ENCODE measurements around the gene CNRIP1.
A peak's percentile ranks its signal among the peaks of the same experiment; 100 is the strongest.
"Not testable (repeated sequence)": the region's sequence is repeated elsewhere in the genome, so short reads cannot be mapped to it uniquely, and the experiment has no call there.

Gene CNRIP1

DNA sequence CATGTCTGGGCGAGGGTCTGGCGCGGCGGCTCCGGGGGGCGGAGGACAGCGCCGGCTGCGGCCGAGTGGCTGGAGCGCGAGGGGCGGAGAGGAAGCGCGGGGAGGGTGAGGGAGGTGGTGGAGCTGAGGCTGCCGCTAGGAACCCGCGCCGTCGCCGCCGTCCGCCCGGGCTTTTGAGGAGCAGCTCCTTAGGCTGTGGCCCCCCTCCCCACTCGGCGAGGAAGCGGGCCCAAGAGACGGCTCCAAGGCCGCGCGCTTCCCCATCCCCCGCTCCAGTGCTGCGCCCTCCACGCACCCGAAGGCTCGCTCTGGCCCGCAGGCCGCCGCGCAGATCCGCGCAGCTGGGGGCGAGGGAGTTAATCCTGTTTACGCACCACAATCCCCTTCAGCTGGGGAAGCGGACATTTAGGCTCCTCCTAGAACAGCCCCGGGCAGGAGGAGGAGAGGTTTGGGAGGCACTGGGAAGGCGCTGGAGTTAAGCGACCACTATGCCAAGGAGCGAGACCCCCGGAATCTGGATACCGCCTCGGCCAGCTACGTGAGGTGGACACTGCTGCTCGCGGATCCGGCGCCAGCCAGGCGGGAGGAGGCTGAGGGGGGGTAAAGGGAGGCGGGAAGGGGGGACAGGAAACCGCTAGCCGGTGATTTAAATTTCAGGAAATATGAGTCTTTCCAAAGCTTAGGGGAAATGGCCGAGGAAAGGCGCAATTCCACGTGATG, at the start of gene CNRIP1:
Gene CNRIP1, minus strand, starts transcription at position 552 of the 720 bp plus-strand sequence. Its CDS starts 549 bp downstream, at position 3.
- no peak for DNase-seq (ENCODE audit: low read depth, low spot score)

DNA sequence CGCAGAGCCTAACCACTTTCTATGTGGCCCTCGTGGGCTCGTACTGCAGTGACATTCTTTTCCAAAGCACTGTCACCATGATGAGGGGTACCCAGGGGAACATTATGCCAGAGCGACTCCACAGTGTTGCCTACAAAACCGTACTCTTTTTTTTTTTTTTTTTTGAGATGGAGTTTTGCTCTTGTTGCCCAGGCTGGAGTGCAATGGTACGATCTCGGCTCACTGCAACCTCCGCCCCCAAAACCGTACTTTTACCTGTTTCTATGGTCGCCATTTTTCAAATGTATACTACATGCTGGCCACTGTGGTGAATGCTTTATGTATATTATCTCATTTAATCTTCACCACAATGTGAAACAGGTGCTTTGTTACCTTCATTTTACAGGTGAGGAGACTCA, 49.6 kb upstream of the CNRIP1 start:
- DNase-seq (ENCODE audit: low read depth, low spot score) = no peak

GRCh38 chr2:68368654-68369336, 49.0 kb upstream of the CNRIP1 start:
- no peak for DNase-seq (ENCODE audit: low read depth, low spot score)

GRCh38 chr2:68367953-68368653, 48.4 kb upstream of the CNRIP1 start:
- DNase-seq (ENCODE audit: low read depth, low spot score) = no peak

DNA sequence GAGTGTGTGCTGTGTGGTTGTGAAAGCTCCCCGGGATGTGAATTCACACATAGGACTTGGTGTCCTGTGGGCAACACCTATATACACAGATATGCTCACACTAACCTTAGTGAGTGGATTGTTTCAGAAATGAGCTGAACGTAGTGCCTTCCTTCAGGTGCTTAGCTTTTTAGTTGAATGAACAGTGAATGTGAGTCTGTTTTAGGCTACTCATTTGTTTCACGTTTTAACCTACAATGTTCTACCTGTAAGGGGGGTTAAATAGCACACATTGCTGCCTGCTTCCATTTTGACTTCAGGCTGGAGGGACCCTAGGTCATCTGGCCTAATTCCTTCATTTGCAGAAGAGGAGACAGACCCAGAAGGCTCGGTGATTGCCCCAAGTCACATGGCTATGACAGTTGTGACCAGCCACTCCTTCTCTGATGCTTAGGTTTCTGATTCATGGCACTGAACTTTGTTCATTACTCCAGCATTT, 46.4 kb upstream of the CNRIP1 start:
- no peak for DNase-seq (ENCODE audit: low read depth, low spot score)

GRCh38 chr2:68365087-68365486, 45.3 kb upstream of the CNRIP1 start, which contains the start of gene PLEK:
PLEK (plus strand) TSS chr2:68365282; CDS start chr2:68365352, 70 bp downstream.
- no peak for DNase-seq (ENCODE audit: low read depth, low spot score)

- no peak for DNase-seq (ENCODE audit: low read depth, low spot score)
These were observed 44.0 kb upstream of the CNRIP1 start for GRCh38 chr2:68363721-68364120.

DNA sequence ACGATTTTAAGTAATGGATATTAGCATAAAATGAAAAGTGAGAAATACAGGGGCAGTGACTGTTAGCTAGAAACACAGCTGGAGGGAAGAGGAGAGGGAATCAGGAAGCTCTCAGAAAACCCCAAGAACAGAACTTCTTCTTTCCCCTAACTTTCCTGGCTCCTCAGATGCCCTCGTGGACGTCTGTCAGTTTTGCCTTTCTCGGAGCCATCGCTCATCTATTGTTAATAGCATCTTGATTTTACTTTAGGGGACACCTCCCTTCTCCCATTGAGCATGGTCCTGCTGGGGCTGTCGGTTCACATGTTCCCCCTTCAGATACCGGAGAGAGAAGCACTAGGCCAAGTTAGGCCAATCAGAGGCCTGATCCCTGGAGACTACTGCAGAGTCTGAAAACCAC, 43.0 kb upstream of the CNRIP1 start:
- DNase-seq (ENCODE audit: low read depth, low spot score) = no peak

- DNase-seq (ENCODE audit: low read depth, low spot score) = peak; percentile 70
These were observed 42.3 kb upstream of the CNRIP1 start for GRCh38 chr2:68362069-68362468.

- DNase-seq (ENCODE audit: low read depth, low spot score) = no peak
These were observed 40.1 kb upstream of the CNRIP1 start for GRCh38 chr2:68359889-68360288.

- DNase-seq (ENCODE audit: low read depth, low spot score) = no peak
These were observed 38.0 kb upstream of the CNRIP1 start for GRCh38 chr2:68357605-68358337.

DNA sequence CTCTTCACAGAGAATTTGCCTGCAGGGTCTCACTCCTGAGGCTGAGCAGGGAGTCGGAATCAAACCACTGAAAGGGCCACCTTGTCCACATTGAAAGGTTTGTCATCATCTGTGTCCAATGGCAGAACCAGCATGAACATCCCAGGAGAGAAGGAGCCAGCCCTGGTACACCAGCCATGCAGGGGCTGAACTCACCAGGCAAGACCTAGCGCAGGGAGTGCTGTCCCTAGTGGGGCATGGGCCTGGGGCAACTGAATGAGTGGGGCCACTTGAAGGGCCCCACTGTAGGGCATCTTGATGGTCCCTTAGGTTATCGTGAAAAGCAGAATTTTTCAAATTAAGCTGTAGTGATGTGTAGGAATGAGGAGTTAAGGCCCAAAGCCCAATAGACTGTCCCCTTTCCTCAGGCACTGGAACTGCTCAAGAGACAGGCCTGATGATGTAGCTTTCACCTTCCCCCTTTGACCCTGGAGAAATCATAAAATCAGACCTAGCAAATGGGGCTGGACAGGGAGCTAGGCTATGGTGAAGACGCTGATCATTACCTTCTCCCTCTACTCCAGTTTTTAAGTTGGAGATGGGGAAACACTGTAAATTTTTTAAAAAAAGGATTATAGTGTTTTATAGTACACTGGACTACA, 37.0 kb upstream of the CNRIP1 start:
- DNase-seq (ENCODE audit: low read depth, low spot score) = no peak

- no peak for DNase-seq (ENCODE audit: low read depth, low spot score)
These were observed 33.1 kb upstream of the CNRIP1 start for GRCh38 chr2:68352651-68353391.

GRCh38 chr2:68351997-68352396, 32.2 kb upstream of the CNRIP1 start:
- DNase-seq (ENCODE audit: low read depth, low spot score) = no peak

DNA sequence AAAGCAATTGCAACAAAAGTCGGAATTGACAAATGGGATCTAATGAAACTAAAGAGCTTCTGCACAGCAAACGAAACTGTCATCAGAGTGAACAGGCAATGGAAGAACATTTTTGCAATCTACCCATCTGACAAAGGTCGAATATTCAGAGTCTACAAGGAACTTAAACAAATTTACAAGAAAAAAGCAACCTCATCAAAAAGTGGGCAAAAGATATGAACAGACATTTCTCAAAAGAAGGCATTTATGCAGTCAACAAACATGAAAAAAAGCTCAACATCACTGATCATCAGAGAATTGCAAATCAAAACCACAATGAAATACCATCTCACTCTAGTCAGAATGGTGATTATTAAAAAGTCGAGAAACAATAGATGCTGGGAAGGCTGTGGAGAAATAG, 29.3 kb upstream of the CNRIP1 start:
- DNase-seq (ENCODE audit: low read depth, low spot score) = not testable (repeated sequence)

- no peak for DNase-seq (ENCODE audit: low read depth, low spot score)
These were observed 25.6 kb upstream of the CNRIP1 start for GRCh38 chr2:68345129-68345875.

GRCh38 chr2:68344031-68344430, 24.3 kb upstream of the CNRIP1 start:
- DNase-seq (ENCODE audit: low read depth, low spot score) = no peak

- DNase-seq (ENCODE audit: low read depth, low spot score) = no peak
These were observed 22.7 kb upstream of the CNRIP1 start for GRCh38 chr2:68342470-68342869.

GRCh38 chr2:68341583-68341982, 21.8 kb upstream of the CNRIP1 start:
- DNase-seq (ENCODE audit: low read depth, low spot score) = no peak

GRCh38 chr2:68341062-68341329, 21.2 kb upstream of the CNRIP1 start:
- no peak for DNase-seq (ENCODE audit: low read depth, low spot score)
